Measurements from ENCODE around the gene SMYD1. TPM values are rescaled to one million over a fixed set of nuclear protein-coding genes. Genes with fewer than 3 reads are reported as not detected.
A peak's percentile ranks its signal among the peaks of the same experiment; 100 is the strongest.

The SMYD1 gene
- total and polyA plus RNA-seq, 4 donors = under 0.01 to 0.42 (median 0.06) TPM; not detected in 1

GRCh38 chr2:88081924-88082608 is 14.4 kb downstream of the SMYD1 start:
- 92% methylated on average over 1 of the region's 4 CpGs for WGBS (ENCODE audit: insufficient coverage)
- Histone ChIP-seq H3K27me3 (ENCODE audit: control insufficient read depth, insufficient read depth, low read length) (no peaks in the 10 kb centered on the region), H3K36me3 (ENCODE audit: control insufficient read depth, insufficient read depth, low read length) (no peaks in the 10 kb centered on the region), H3K4me3 (ENCODE audit: low read depth, low read length) (no peak overlapping the region), H3K27ac (ENCODE audit: low read depth, low read length) (peak overlapping the region; percentile 52), H3K4me1 (ENCODE audit: control insufficient read depth, insufficient read depth, low read length) (peaks cover 9% of the 10 kb centered on the region), H3K9me3 (ENCODE audit: control insufficient read depth, insufficient read depth, low read length) (no peaks in the 10 kb centered on the region)
- no peak for DNase-seq (ENCODE audit: low read depth in 4 of 6, low spot score in 6 of 6)

- no peaks in the 10 kb centered on the region for H3K9me3 ChIP-seq (ENCODE audit: control insufficient read depth, insufficient read depth, low read length)
- WGBS (ENCODE audit: insufficient coverage) = no CpG with 5 or more reads among the region's 1 CpG
- H3K4me3 ChIP-seq (ENCODE audit: low read depth, low read length) = no peak overlapping the region
- peak in 1 of 6 donors; percentile 35 for DNase-seq (ENCODE audit: low read depth in 4 of 6, low spot score in 6 of 6)
- H3K36me3 ChIP-seq (ENCODE audit: control insufficient read depth, insufficient read depth, low read length) = no peaks in the 10 kb centered on the region
- peak overlapping the region; percentile 67 for H3K27ac ChIP-seq (ENCODE audit: low read depth, low read length)
- peaks cover 8% of the 10 kb centered on the region for H3K4me1 ChIP-seq (ENCODE audit: control insufficient read depth, insufficient read depth, low read length)
- no peaks in the 10 kb centered on the region for H3K27me3 ChIP-seq (ENCODE audit: control insufficient read depth, insufficient read depth, low read length)
Observed at GRCh38 chr2:88082781-88083180, 15.2 kb downstream of the SMYD1 start.

- WGBS (ENCODE audit: insufficient coverage) = 90% methylated on average over 2 of the region's 2 CpGs
- peaks cover 8% of the 10 kb centered on the region for H3K4me1 ChIP-seq (ENCODE audit: control insufficient read depth, insufficient read depth, low read length)
- no peaks in the 10 kb centered on the region for H3K36me3 ChIP-seq (ENCODE audit: control insufficient read depth, insufficient read depth, low read length)
- no peak for DNase-seq (ENCODE audit: low read depth in 4 of 6, low spot score in 6 of 6)
- no peaks in the 10 kb centered on the region for H3K27me3 ChIP-seq (ENCODE audit: control insufficient read depth, insufficient read depth, low read length)
- H3K4me3 ChIP-seq (ENCODE audit: low read depth, low read length) = no peak overlapping the region
- H3K27ac ChIP-seq (ENCODE audit: low read depth, low read length) = no peak overlapping the region
- H3K9me3 ChIP-seq (ENCODE audit: control insufficient read depth, insufficient read depth, low read length) = no peaks in the 10 kb centered on the region
Observed at GRCh38 chr2:88085099-88085498, 17.5 kb downstream of the SMYD1 start.

GRCh38 chr2:88085602-88086001 is 18.0 kb downstream of the SMYD1 start:
- WGBS (ENCODE audit: insufficient coverage) = 84% methylated on average over 3 of the region's 5 CpGs
- Histone ChIP-seq H3K27me3 (ENCODE audit: control insufficient read depth, insufficient read depth, low read length) (no peaks in the 10 kb centered on the region), H3K4me3 (ENCODE audit: low read depth, low read length) (no peak overlapping the region), H3K36me3 (ENCODE audit: control insufficient read depth, insufficient read depth, low read length) (no peaks in the 10 kb centered on the region), H3K9me3 (ENCODE audit: control insufficient read depth, insufficient read depth, low read length) (no peaks in the 10 kb centered on the region), H3K4me1 (ENCODE audit: control insufficient read depth, insufficient read depth, low read length) (peaks cover 8% of the 10 kb centered on the region), H3K27ac (ENCODE audit: low read depth, low read length) (no peak overlapping the region)
- DNase-seq (ENCODE audit: low read depth in 4 of 6, low spot score in 6 of 6) = no peak

- no peak for DNase-seq (ENCODE audit: low read depth in 4 of 6, low spot score in 6 of 6)
- 77% methylated on average over 6 of the region's 9 CpGs for WGBS (ENCODE audit: insufficient coverage)
- H3K27me3 ChIP-seq (ENCODE audit: control insufficient read depth, insufficient read depth, low read length) = no peaks in the 10 kb centered on the region
- no peak overlapping the region for H3K4me3 ChIP-seq (ENCODE audit: low read depth, low read length)
- no peaks in the 10 kb centered on the region for H3K36me3 ChIP-seq (ENCODE audit: control insufficient read depth, insufficient read depth, low read length)
- no peaks in the 10 kb centered on the region for H3K9me3 ChIP-seq (ENCODE audit: control insufficient read depth, insufficient read depth, low read length)
- H3K27ac ChIP-seq (ENCODE audit: low read depth, low read length) = no peak overlapping the region
- H3K4me1 ChIP-seq (ENCODE audit: control insufficient read depth, insufficient read depth, low read length) = peaks cover 8% of the 10 kb centered on the region
Observed at GRCh38 chr2:88086401-88086800, 18.8 kb downstream of the SMYD1 start.

- H3K9me3 ChIP-seq (ENCODE audit: control insufficient read depth, insufficient read depth, low read length) = no peaks in the 10 kb centered on the region
- H3K27ac ChIP-seq (ENCODE audit: low read depth, low read length) = no peak overlapping the region
- no peak for DNase-seq (ENCODE audit: low read depth in 4 of 6, low spot score in 6 of 6)
- no peaks in the 10 kb centered on the region for H3K27me3 ChIP-seq (ENCODE audit: control insufficient read depth, insufficient read depth, low read length)
- no peaks in the 10 kb centered on the region for H3K36me3 ChIP-seq (ENCODE audit: control insufficient read depth, insufficient read depth, low read length)
- H3K4me1 ChIP-seq (ENCODE audit: control insufficient read depth, insufficient read depth, low read length) = peaks cover 6% of the 10 kb centered on the region
- WGBS (ENCODE audit: insufficient coverage) = 95% methylated on average over 2 of the region's 2 CpGs
- no peak overlapping the region for H3K4me3 ChIP-seq (ENCODE audit: low read depth, low read length)
Observed at GRCh38 chr2:88087073-88087472, 19.4 kb downstream of the SMYD1 start.

- 91% methylated on average over 11 of the region's 17 CpGs for WGBS (ENCODE audit: insufficient coverage)
- Histone ChIP-seq H3K36me3 (ENCODE audit: control insufficient read depth, insufficient read depth, low read length) (no peaks in the 10 kb centered on the region), H3K4me3 (ENCODE audit: low read depth, low read length) (no peak overlapping the region), H3K4me1 (ENCODE audit: control insufficient read depth, insufficient read depth, low read length) (no peaks in the 10 kb centered on the region), H3K27ac (ENCODE audit: low read depth, low read length) (no peak overlapping the region), H3K9me3 (ENCODE audit: control insufficient read depth, insufficient read depth, low read length) (no peaks in the 10 kb centered on the region), H3K27me3 (ENCODE audit: control insufficient read depth, insufficient read depth, low read length) (no peaks in the 10 kb centered on the region)
- DNase-seq (ENCODE audit: low read depth in 4 of 6, low spot score in 6 of 6) = no peak
Observed at GRCh38 chr2:88087763-88088162, 20.1 kb downstream of the SMYD1 start.

- H3K9me3 ChIP-seq (ENCODE audit: control insufficient read depth, insufficient read depth, low read length) = no peaks in the 10 kb centered on the region
- WGBS (ENCODE audit: insufficient coverage) = 94% methylated on average over 2 of the region's 2 CpGs
- H3K4me3 ChIP-seq (ENCODE audit: low read depth, low read length) = no peak overlapping the region
- no peaks in the 10 kb centered on the region for H3K27me3 ChIP-seq (ENCODE audit: control insufficient read depth, insufficient read depth, low read length)
- H3K36me3 ChIP-seq (ENCODE audit: control insufficient read depth, insufficient read depth, low read length) = no peaks in the 10 kb centered on the region
- DNase-seq (ENCODE audit: low read depth in 4 of 6, low spot score in 6 of 6) = no peak
- H3K4me1 ChIP-seq (ENCODE audit: control insufficient read depth, insufficient read depth, low read length) = no peaks in the 10 kb centered on the region
- H3K27ac ChIP-seq (ENCODE audit: low read depth, low read length) = no peak overlapping the region
Observed at GRCh38 chr2:88088999-88089398, 21.4 kb downstream of the SMYD1 start.

- no peaks in the 10 kb centered on the region for H3K9me3 ChIP-seq (ENCODE audit: control insufficient read depth, insufficient read depth, low read length)
- H3K27me3 ChIP-seq (ENCODE audit: control insufficient read depth, insufficient read depth, low read length) = no peaks in the 10 kb centered on the region
- H3K27ac ChIP-seq (ENCODE audit: low read depth, low read length) = no peak overlapping the region
- H3K4me1 ChIP-seq (ENCODE audit: control insufficient read depth, insufficient read depth, low read length) = peaks cover 5% of the 10 kb centered on the region
- H3K36me3 ChIP-seq (ENCODE audit: control insufficient read depth, insufficient read depth, low read length) = no peaks in the 10 kb centered on the region
- no peak overlapping the region for H3K4me3 ChIP-seq (ENCODE audit: low read depth, low read length)
- no peak for DNase-seq (ENCODE audit: low read depth in 4 of 6, low spot score in 6 of 6)
- whole genome bisulfite sequencing (ENCODE audit: insufficient coverage) = 67% methylated on average over 4 of the region's 8 CpGs
Observed at GRCh38 chr2:88090446-88091283, 23.0 kb downstream of the SMYD1 start.

GRCh38 chr2:88091943-88092342 is 24.3 kb downstream of the SMYD1 start:
- no peaks in the 10 kb centered on the region for H3K9me3 ChIP-seq (ENCODE audit: control insufficient read depth, insufficient read depth, low read length)
- no peak overlapping the region for H3K4me3 ChIP-seq (ENCODE audit: low read depth, low read length)
- H3K36me3 ChIP-seq (ENCODE audit: control insufficient read depth, insufficient read depth, low read length) = no peaks in the 10 kb centered on the region
- DNase-seq (ENCODE audit: low read depth in 4 of 6, low spot score in 6 of 6) = no peak
- 71% methylated on average over 1 of the region's 3 CpGs for WGBS (ENCODE audit: insufficient coverage)
- no peaks in the 10 kb centered on the region for H3K27me3 ChIP-seq (ENCODE audit: control insufficient read depth, insufficient read depth, low read length)
- no peak overlapping the region for H3K27ac ChIP-seq (ENCODE audit: low read depth, low read length)
- H3K4me1 ChIP-seq (ENCODE audit: control insufficient read depth, insufficient read depth, low read length) = peaks cover 5% of the 10 kb centered on the region

All from spinal cord (tissue), 10 donors.